Stimulated activated CD4-positive, alpha-beta T cell treated with anti-CD3 and anti-CD28 coated beads, Interleukin-12 subunit alpha, Interleukin-12 subunit beta, amount 100 ng/mL, for 4 hours (primary cell): ENCODE data around the gene MRPL45.
A peak's percentile ranks its signal among the peaks of the same experiment; 100 is the strongest.

Experiments used
- DNase-seq: peaks from one replicate; pipeline ENCODE4 v3.0.0-alpha.2; 2020

MRPL45 gene

DNA sequence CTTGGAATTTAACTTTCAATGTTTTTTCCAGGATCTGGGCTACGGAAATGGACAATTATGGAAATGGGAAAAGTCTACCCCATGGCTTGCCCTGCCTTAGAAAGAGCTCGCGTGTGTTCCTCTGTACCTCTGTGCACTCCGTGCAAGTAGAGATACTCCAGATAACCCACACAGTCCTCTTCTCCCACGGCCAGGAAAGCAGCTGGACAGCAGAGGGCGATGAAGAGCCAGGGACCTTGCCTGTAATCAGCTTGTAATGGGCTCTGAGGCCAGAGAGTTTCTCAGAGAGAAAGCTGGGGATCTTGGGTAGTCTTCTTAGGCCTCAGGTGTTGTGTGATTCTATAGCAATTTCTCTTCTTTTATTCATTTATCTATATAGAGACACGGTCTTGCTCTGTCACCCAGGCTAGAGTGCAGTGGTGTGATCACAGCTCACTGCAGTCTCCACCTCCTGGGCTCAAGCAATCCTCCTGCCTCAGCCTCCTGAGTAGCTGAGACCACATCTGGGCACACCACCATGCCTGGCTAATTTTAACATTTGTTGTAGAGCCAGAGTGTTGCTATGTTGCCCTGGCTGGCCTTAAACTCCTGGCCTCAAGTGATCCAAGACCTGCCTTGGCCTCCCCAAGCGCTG is 52.2 kb downstream of the MRPL45 start:
- DNase-seq, result peak; percentile 84

DNA sequence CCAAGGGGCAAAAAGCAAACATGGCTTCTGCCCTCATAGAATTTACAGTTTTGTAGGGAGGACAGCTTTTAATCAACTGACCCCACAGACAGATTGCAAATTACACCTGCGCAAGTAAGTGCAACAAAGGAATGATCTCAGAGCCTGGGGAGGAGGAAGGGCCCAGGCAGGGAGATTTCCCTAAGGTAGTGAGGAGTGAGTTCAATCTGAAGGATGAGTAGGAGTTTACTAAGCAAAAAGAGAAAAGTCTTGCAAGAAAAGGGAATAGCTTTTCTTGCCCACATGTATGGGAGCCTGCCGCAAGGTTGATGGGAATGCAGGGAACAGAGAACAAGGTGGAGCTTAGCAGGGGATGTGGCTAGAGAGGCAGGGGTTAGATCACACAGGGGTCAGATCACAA is 53.1 kb downstream of the MRPL45 start:
- no peak for DNase-seq

DNA sequence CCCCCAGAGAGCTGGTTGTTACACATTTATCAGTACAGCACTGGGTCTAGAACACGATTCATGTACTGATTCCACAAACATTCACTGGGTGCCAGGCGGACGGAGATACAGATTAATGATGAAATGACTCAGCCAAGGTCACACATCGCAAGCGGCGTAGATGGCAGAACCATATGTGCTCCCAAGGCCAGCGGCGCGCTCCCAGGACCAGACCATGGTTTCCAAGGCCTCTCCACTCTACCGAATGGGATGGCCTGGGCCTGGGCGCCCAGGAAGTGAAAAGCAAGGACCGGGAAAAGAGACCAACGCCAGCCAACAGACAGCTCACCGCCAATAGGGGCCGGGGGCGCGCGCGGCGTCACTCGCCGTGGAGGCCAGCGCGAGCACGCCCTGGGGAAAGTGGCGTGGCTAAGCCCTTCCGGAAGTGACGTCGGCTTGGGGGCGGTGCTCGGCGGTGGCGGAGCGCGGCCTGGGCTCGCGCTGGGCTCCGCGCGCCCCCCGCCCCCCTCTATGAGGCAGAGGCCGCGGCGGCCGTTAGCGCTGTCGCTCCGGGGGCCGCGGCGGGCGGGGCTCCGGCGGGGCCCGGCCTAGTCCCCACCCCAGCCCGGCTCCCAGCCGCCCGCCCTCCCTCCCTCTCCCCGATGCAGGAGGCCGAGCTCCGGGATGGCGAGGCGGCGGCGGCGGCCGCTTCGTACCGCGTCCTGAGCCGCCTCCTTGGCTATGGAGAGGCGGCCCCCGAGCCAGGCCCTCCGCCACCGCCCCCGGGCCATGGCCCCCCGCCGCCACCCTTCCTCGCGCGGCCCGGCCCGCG is 54.6 kb downstream of the MRPL45 start, which contains the start of gene SOCS7:
Gene SOCS7 (plus strand): TSS at position 433 of the 811 bp plus-strand sequence. CDS start 209 bp downstream, at position 642.
- DNase-seq, result peak; percentile 96

DNA sequence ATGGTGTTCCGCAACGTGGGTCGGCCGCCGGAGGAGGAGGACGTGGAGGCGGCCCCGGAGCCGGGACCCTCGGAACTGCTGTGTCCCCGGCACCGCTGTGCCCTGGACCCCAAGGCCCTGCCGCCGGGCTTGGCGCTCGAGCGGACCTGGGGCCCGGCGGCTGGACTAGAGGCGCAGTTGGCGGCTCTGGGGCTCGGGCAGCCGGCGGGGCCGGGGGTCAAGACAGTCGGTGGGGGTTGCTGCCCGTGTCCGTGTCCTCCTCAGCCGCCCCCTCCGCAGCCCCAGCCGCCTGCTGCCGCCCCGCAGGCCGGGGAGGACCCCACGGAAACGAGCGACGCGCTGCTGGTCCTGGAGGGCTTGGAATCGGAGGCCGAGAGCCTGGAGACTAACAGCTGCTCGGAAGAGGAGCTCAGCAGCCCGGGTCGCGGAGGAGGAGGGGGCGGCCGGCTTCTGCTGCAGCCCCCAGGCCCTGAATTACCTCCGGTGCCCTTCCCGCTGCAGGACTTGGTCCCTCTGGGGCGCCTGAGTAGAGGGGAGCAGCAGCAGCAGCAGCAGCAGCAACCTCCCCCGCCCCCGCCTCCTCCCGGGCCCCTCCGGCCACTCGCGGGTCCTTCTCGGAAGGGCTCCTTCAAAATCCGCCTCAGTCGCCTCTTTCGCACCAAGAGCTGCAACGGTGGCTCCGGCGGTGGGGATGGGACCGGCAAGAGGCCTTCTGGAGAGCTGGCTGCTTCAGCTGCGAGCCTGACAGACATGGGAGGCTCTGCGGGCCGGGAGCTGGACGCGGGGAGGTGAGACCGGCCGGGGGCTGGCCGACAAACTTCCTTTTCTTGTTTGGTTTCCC is 55.5 kb downstream of the MRPL45 start:
- DNase-seq, result peak; percentile 8

DNA sequence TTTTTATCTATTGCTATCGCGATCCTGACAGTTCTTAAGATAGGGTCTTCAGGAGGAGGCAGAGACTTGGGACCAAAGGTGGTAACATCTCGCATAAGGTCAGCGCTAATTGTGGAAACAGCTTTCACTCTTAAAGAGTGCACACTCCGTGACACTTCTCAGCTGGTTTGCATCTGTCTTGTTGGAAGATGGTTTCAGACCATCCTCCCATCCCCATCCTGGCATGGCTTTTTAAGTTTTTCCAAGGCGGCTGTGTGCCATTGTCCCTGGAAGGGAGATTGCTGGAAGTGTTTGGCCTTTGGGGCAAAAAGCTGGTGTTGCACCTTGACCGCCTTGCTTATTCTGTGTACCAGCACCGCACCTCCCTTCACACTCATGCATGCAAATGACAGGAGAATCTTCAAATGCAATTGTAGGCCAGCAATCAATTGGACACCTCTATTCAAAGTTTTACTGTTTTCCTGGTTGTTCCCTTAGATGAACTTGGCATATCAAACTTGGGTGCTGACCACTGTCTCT is 56.2 kb downstream of the MRPL45 start:
- no peak for DNase-seq

DNA sequence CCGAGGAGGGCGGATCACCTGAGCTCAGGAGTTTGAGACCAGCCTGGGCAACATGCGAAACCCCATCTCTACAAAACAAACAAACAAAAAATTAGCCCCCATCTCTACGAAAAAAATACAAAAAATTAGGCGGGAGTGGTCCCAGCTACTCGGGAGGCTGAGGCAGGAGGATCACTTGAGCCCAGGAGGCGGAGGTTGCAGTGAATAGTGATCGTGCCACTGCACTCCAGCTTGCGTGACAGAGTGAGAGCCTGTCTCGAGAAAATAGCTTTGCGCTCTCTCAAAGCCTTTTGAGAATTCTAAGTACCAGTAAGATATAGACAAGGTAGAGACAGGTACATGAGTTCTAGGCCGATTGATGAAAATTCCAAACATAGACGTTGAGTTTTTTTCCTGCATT is 56.7 kb downstream of the MRPL45 start:
- DNase-seq, result no peak

DNA sequence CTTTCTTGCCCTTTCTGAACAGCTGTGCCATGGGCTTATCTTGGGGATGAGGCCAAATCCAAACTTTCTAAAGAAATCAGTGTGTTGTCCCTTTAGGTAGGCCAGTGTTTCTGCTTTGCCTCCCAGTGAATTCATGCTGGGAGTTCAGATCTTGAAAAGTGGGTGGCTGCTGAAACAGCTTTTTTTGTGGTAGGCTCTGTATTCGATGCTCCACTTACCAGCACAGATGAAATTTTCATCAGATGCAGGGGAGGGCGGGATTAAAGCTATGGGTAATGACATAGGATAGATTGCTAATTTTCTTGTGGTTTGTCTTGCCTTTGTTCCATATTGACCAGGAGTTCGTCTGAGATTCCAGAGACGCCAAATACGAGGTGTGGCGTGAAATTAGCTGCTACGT is 57.5 kb downstream of the MRPL45 start:
- no peak for DNase-seq

DNA sequence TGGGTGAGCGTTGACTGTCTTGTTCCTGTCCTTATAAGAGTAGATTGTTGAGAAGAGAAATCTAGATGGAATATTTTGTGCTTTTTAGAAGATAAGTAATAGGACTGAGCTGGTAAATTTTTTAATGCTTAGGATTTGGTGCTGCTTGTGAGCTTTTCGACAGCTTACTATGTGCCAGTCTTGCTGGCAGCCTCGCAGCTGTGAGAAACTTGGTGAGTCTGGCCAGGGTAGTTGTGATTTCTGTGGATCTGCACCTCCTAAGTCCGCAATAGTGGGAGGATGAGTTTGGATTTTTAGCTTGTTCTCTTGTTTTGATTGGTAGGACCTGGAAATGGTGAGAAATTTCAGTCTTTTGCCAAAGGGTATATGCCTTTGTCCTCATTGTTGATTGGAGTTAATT is 58.3 kb downstream of the MRPL45 start:
- DNase-seq, result no peak

DNA sequence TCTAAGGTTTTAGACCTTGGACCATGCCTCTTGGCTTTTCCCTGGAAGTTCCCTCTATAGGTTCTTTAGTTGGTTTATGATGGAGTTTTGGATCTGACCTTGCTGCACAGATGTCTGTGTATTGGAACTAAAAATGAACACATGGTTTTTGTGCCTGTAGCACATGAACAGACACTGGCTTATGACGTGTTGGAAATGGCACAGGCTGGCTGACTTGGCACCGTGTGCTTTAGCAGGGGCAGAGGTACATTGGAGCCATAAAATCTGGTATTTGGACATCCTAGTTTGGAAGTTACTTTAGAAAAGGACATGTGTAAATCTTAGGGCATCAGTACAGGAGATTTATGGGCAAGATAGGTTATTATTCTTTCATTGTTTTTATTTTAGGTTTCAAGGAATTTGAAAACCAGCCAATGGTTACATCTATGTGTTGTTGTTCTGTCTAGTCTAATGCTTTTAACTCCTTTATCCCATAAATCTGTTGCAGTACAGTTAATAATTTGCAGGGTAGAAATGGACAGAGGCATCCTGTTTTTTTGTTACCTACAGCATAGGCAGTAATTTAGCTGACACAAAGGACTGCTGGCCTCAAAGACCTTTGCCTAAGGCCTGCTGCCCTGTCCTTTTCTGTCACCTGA is 60.6 kb downstream of the MRPL45 start:
- DNase-seq, result no peak

DNA sequence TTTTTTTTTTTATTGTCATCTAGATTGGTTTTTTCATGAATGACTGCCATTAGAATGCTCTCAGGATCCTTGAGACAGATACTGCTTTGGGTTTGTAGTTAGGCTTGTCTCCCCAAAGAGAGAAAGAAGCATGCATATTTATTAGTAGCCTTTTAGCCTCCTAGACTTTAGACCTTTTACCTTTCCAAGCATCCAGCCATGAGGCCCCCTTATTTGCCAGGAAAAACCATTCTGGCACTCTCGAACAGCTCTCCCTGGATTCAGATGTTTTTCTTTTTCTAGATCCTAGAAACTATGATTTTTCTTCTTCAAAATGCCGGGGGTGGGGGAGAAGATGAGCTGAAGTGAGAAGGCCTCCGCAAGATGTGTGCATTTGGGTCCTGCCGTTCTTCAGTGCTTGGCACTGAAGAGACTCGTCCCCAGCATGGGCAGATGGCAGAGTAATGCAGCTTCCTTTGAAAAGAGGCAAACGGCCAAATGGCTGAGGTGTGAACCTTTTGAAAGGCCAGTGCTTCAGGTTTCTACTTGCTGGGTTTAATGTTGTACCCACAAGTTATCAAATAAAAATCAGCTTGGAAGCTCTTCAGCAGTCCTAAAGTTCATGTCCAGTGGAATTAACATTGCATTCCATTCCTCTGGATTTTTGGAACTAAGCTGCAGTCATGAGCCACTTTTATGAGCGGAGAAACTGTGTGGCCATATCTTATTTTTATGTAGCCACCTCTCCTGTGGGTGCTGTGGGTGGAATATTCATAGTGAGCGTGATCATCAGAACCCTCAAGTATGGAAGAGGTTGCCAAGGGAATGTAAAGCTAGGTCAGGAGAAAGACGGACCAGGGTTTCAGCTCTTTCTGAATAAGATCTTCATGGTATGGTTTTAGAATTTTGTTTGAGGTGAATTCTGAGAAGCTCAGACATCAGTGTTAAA is 61.9 kb downstream of the MRPL45 start:
- no peak for DNase-seq

DNA sequence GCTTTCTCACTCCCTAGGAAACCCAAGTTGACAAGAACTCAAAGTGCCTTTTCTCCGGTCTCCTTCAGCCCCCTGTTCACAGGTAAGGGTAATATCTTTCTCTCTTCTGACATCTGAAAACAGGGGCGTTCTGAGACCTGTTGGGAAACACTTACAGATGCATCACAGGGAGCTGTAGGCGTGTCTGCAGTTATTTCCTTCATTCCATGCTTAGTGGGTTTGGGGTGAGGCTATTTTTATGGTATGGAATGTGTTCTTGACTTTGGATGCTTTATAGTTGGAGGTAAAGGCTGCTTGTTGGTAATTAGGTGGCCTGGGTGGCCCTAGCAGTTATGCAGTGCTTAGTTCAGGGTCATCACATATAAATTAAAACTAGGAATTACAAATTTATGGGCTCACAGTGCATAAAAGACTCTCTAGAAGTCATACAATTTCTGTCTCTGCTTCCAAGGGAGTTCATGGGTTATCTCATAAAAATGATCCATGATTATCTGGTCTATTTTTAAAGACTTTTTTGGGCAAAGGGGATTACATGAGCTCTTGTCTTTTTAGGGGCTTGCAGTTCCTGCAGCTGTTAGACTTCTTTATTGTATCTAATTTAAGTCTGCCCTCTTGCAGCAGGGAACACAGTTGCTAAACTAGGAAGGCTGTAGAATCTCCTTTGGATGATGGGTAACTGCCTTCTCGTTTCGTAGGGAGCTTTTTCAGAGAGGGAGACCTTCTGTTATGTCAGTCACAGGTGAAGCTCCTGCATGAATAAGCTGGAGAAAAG is 64.9 kb downstream of the MRPL45 start:
- no peak for DNase-seq

DNA sequence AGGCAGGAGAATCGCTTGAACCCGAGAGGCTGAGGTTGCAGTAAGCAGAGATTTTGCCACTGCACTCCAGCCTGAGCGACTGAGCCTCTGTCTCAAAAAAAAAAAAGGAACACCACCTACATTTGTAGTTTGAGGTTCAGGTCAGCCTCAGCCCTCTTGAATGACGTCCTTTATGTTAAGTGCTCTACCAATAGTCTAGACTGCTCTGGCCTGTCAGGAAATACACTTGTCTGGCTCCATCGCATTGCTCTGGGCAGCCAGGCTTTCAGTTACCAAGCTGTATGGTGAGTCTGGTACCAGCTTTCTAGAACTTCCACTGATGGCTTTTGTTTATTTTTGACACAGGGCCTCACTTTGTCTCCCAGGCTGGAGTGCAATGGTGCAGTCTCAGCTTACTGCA is 66.0 kb downstream of the MRPL45 start:
- no peak for DNase-seq

DNA sequence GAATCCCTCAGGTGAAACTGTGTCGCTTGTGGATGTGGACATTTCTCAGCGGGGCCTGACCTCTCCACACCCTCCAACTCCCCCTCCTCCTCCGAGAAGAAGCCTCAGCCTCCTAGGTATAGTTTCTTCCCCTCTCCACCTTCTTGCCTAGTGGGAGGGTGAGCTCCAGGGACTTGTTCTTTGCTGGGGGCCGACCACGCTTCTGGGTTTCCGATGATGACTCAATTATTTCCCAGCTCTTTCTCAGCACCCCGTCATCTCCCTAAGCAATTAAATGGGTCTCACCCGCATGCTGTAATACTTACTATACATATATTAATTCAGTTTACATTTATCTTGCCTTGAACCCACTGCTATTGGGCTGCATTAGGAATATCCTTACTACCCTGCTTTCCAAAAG is 67.8 kb downstream of the MRPL45 start:
- no peak for DNase-seq

DNA sequence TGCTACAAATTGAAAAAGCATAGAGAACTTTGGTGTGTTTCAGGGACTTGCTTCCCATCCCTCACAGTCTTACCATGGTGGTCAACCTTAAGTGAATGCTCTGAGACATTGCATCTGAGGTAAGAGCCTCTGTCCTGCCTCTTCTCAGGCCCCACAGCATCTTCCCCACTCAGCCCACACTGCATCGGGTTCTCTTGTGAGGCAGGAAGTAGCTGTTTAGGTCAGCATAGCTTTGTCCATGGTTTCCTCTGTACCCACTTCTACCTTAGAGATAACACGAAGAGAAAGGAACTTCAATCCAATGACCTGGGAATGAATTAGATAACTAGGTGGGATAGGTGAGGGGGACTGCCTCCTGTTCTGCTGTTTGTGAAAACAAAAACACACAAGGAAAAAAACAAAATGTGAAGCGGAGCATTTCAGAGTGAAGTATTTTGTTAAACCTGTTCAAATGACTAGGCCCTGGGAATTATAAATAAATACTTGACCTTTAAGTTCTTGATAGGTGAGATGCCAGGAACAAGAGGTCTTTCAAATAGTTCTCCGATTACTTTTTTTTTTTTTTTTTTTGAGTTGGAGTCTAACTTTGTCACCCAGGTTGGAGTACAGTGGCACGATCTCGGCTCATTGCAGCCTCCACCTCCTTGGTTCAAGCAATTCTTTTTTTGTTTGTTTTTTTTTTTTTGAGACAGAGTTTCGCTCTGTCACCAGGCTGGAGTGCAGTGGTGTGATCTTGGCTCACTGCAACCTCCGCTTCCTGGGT is 72.3 kb downstream of the MRPL45 start:
- DNase-seq, result no peak
